Activated CD4-positive, alpha-beta T cell treated with anti-CD3 and anti-CD28 coated beads for 4 hours (primary cell): ENCODE measurements around the gene ERO1A.

Source experiments
- DNase-seq, 2 donors: peaks; one replicate each; pipeline ENCODE4 v3.0.0-alpha.2; 2020

ERO1A gene

GRCh38 chr14:52599974-52600373, 95.4 kb downstream of the ERO1A start:
- no peak for DNase-seq

GRCh38 chr14:52598568-52598967, 96.8 kb downstream of the ERO1A start:
- no peak for DNase-seq

GRCh38 chr14:52596861-52597260, 98.5 kb downstream of the ERO1A start:
- DNase-seq: no peak

- no peak for DNase-seq
Observed at GRCh38 chr14:52596320-52596719, 99.0 kb downstream of the ERO1A start.

- no peak for DNase-seq
Observed at GRCh38 chr14:52590318-52590717, 105.0 kb downstream of the ERO1A start.
